GM19324 (cell line): ENCODE measurements around the gene MRPS16.

Experiments used
- ATAC-seq: cut with Tn5 transposase; IDR thresholded peaks from one replicate; pipeline ENCODE4 v1.9.1; 2021; ENCODE audit warnings: mild to moderate bottlenecking, moderate library complexity; ENCODE audit not compliant: unreplicated experiment, low FRiP score

The MRPS16 gene

DNA sequence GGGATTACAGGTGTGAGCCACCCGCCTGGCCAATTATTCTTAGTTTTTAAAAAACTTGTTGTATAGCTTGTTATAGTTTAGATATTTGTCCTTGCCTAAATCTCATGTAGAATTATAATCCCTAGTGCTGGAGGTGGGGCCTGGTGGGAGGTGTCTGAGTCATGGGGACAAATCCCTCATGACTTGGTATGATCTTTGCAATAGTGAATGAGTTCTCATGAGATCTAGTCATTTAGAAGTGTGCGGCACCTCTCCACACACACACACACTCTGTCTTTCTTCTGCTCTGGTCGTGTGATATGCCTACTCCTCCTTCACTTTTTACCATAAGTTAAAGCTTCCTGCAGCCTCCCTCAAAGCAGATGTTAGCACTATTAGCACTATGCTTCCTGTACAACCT, 47.4 kb downstream of the MRPS16 start:
- ATAC-seq: no peak
